GM12878 (cell line): ENCODE data around the gene CMTM1. TPM values are rescaled to one million over a fixed set of nuclear protein-coding genes. Genes with fewer than 3 reads are reported as not detected.

Experiments used
- ATAC-seq: fragments of 200-7000 bp; cut with Tn5 transposase; 3 replicates; pipeline ENCODE4 v1.9.1; 2020; ENCODE audit warnings: mild to moderate bottlenecking, moderate library complexity
- BruUV-seq: library from RNA; stranded (reverse); fragments of 400-500 nt; replicated peaks from 2 replicates; lab custom pipeline; 2021; lab: Mats Ljungman, UMichigan
- CTCF ChIA-PET: fragments of 300-600 bp; sonication (Branson Sonifier 250); formaldehyde crosslinking; extraction: SDS; loops from one replicate; lab custom pipeline; 2021; ENCODE audit warnings: inconsistent platforms; lab: Yijun Ruan, JAX
- POLR2A ChIA-PET: fragments of 350-600 bp; formaldehyde crosslinking; extraction: SDS; loops from one replicate; lab custom pipeline; 2021; ENCODE audit warnings: inconsistent platforms; lab: Charles Lee
- RAD21 ChIA-PET: fragments of 300-600 bp; sonication (Branson Sonifier 250); formaldehyde crosslinking; loops from one replicate; lab custom pipeline; 2023; ENCODE audit warnings: antibody characterized with exemption; ENCODE audit not compliant: unreplicated experiment; lab: Charles Lee
- SMC1A ChIA-PET: fragments of 300-600 bp; sonication (Branson Sonifier 250); formaldehyde crosslinking; loops from one replicate; lab custom pipeline; 2023; ENCODE audit not compliant: unreplicated experiment, uncharacterized antibody; lab: Charles Lee
- DNase-seq: peaks from one replicate; pipeline ENCODE4 v3.0.0-alpha.2; 2011; ENCODE audit warnings: low read depth, low spot score
- FAIRE-seq: peaks from 3 replicates; lab custom pipeline; 2011; peaks lifted over from hg19 to GRCh38; lab: Jason Lieb, UNC
- H2AFZ ChIP-seq: 2 replicates; pipeline ENCODE4 v1.6.0; 2011; ENCODE audit warnings: low read depth, low read length, control low read depth; ENCODE audit not compliant: control insufficient read depth
- H3K27ac ChIP-seq: 2 replicates; pipeline ENCODE4 v1.5.1; 2011; ENCODE audit warnings: control low read depth; ENCODE audit not compliant: control insufficient read depth, insufficient read depth
- H3K27me3 ChIP-seq, 2 experiments: replicated peaks in 1 of 2; 2 replicates each; pipeline versions ENCODE4 v1.6.0 to v1.6.1; 2011; ENCODE audit warnings: low read length in 1 of 2; ENCODE audit not compliant: control insufficient read depth in 2 of 2, insufficient read depth in 2 of 2
- H3K36me3 ChIP-seq, 2 experiments: 2 replicates each; pipeline ENCODE4 v1.5.1; 2011; ENCODE audit warnings: low read length in 1 of 2; ENCODE audit not compliant: control insufficient read depth in 2 of 2, insufficient read depth in 2 of 2
- H3K4me1 ChIP-seq: 2 replicates; pipeline ENCODE4 v1.6.1; 2011; ENCODE audit warnings: mild to moderate bottlenecking, low read length, moderate library complexity, mixed read lengths; ENCODE audit not compliant: control insufficient read depth, insufficient read depth
- H3K4me2 ChIP-seq: 2 replicates; pipeline ENCODE4 v1.6.0; 2011; ENCODE audit warnings: control low read depth; ENCODE audit not compliant: control insufficient read depth, insufficient read depth
- H3K4me3 ChIP-seq: fragments of 200-600 bp; sonication (generic); 2 replicates; pipeline ENCODE4 v1.5.1; 2016
- H3K79me2 ChIP-seq: 2 replicates; pipeline ENCODE4 v1.6.0; 2011; ENCODE audit warnings: low read length; ENCODE audit not compliant: control insufficient read depth, insufficient read depth
- H3K9ac ChIP-seq: 2 replicates; pipeline ENCODE4 v1.8.0; 2011; ENCODE audit warnings: low read length, control low read depth, mixed read lengths; ENCODE audit not compliant: control insufficient read depth, insufficient read depth
- H3K9me3 ChIP-seq: replicated peaks from 3 replicates; pipeline ENCODE4 v1.5.1; 2011; ENCODE audit warnings: mild to moderate bottlenecking, low read length; ENCODE audit not compliant: control insufficient read depth, insufficient read depth
- H4K20me1 ChIP-seq: 2 replicates; pipeline ENCODE4 v1.6.0; 2011; ENCODE audit not compliant: control insufficient read depth, insufficient read depth
- ASH2L ChIP-seq: fragments of 300-600, 200-600 bp; sonication (generic); IDR thresholded peaks from 2 replicates; pipeline ENCODE4 v1.6.1; 2017; ENCODE audit warnings: low read depth, mild to moderate bottlenecking, borderline replicate concordance
- BHLHE40 ChIP-seq, 2 experiments: fragments of 450-650 bp in 1 of 2; IDR thresholded peaks; 2 replicates each; pipeline ENCODE4 v1.6.1; 2011 to 2017; ENCODE audit warnings: low read depth in 2 of 2, borderline replicate concordance in 1 of 2, improper control_type of control experiment in 1 of 2, low read length in 1 of 2, mild to moderate bottlenecking in 1 of 2
- CBX5 ChIP-seq: sonication (generic); IDR thresholded peaks from 2 replicates; pipeline ENCODE4 v1.6.1; 2016; ENCODE audit warnings: low read depth, moderate library complexity, mild to moderate bottlenecking, inconsistent platforms
- CREB1 ChIP-seq: IDR thresholded peaks from 2 replicates; pipeline ENCODE4 v1.6.1; 2012; ENCODE audit warnings: low read depth, mild to moderate bottlenecking, inconsistent platforms
- EZH2 ChIP-seq: IDR thresholded peaks from 2 replicates; pipeline ENCODE4 v1.6.1; 2012; ENCODE audit warnings: low read depth, mild to moderate bottlenecking, control low read depth, inconsistent platforms, low read length, borderline replicate concordance; ENCODE audit not compliant: control insufficient read depth
- REST ChIP-seq: IDR thresholded peaks from 2 replicates; pipeline ENCODE4 v1.6.1; 2012; ENCODE audit warnings: mild to moderate bottlenecking, low read depth, low read length
- SUZ12 ChIP-seq: fragments of 200-600 bp; sonication (generic); IDR thresholded peaks from one replicate; pipeline ENCODE4 v1.6.1; 2018; ENCODE audit warnings: antibody characterized with exemption, mild to moderate bottlenecking; ENCODE audit not compliant: unreplicated experiment
- WGBS: methylation state at CpG from one replicate; pipeline ENCODE4 v1.1.6; 2016; ENCODE audit warnings: low lambda C conversion rate; ENCODE audit not compliant: insufficient replicate concordance, insufficient coverage; ENCODE audit errors: missing lambda C conversion rate; 5-methylcytosine and 5-hydroxymethylcytosine counted together
- in situ Hi-C: fragments of 300-500 bp; cut with MboI; formaldehyde crosslinking; loops from 9 replicates; pipeline ENCODE4 v1.14.3; 2018; ENCODE audit warnings: mixed read lengths
- intact Hi-C: fragments of 100-400 bp; cut with micrococcal nuclease; formaldehyde crosslinking; loops from one replicate; pipeline ENCODE4 v1.14.2; 2022; ENCODE audit not compliant: unreplicated experiment
- polyA plus RNA-seq, 11 experiments: library from polyadenylated mRNA; depleted of rRNA in 4 of 11; unstranded in 6 of 11; stranded (reverse) in 5 of 11; fragments of >200 nt; fragmentation: Nextera tagmentation in 4 of 11; fragmentation: Illumina TruSeq in 1 of 11; extraction: Ambion mirVana in 4 of 11; extraction: Trizol in 1 of 11; gene quantifications; 1 replicate in 1 of 11; 2 replicates in 10 of 11; pipeline versions ENCODE4 v1.2.1 to v1.2.3, GENCODE V29; 2011 to 2016; ENCODE audit warnings: inconsistent platforms in 2 of 11, missing spikeins in 2 of 11, low read depth in 1 of 11
- total RNA-seq, 4 experiments: library from RNA; depleted of rRNA in 3 of 4; stranded (reverse); fragments of >200 nt in 3 of 4; fragmentation: Illumina TruSeq in 1 of 4; extraction: Trizol in 1 of 4; gene quantifications; 2 replicates each; pipeline versions ENCODE4 v1.2.1 to v1.2.3, GENCODE V29; 2013 to 2021

CMTM1 gene
- total and polyA plus RNA-seq, 10 of the 15 experiments (the other 5 are each of a cell fraction or from before 2014, with no cell fraction given) = 0.09 to 3.0 (median 1.4) TPM; not detected in 2

GRCh38 chr16:66578651-66579531 lies 12.7 kb downstream of the CMTM1 start, which contains the start of gene CMTM2:
TSS of gene CMTM2 (plus strand) at chr16:66579463. CDS start at chr16:66579608, 145 bp downstream.
- SMC1A ChIA-PET = interaction anchor here (0.7 to 1.2 kb wide), 2 partner anchors 15 to 25 kb away, joined by 3 to 4 read pairs; no protein-coding TSS in a partner anchor
- H3K4me2 ChIP-seq = peak within 1 kb of the TSS; percentile 15; the same call in 1 of the 2 replicates
- TF ChIP-seq SUZ12 (peak; percentile 60), CREB1 (no peak), REST (no peak), BHLHE40 (IDR thresholded peaks at IDR 0.05; ENCODE audit: borderline replicate concordance in 1 of 2, low read depth in 2 of 2, low read length in 1 of 2) (peak in 1 of 2 experiments; percentile 23; a peak in 1 of 4 replicates), ASH2L (no peak), EZH2 (0 out of 2 replicates have a peak, but pooled peaks have one; percentile 56), CBX5 (no peak)
- H3K9me3 ChIP-seq = no peaks in the 10 kb centered on the region
- POLR2A ChIA-PET = no interaction called here
- no peak within 1 kb of the TSS for H3K4me3 ChIP-seq
- WGBS = 23% methylated on average over 77 of the region's 77 CpGs
- no peaks in the 10 kb centered on the region for H3K79me2 ChIP-seq
- H4K20me1 ChIP-seq = no peaks in the 10 kb centered on the region
- no peak for DNase-seq
- RAD21 ChIA-PET = no interaction called here
- CTCF ChIA-PET = no interaction called here
- H3K36me3 ChIP-seq = no peaks in the 10 kb centered on the region
- H2AFZ ChIP-seq = no peak within 1 kb of the TSS
- H3K9ac ChIP-seq = no peak within 1 kb of the TSS
- ATAC-seq = peak; percentile 33; the same call in 2 of the 3 replicates
- peaks cover 7 to 13% of the 10 kb centered on the region in 2 experiments for H3K27me3 ChIP-seq
- FAIRE-seq = no peak
- no TSS peak for BruUV-seq
- H3K27ac ChIP-seq = no peak within 1 kb of the TSS
- intact Hi-C loops (no loop called here), in situ Hi-C loops (no loop called here)
- peaks cover 3% of the 10 kb centered on the region; the same call in 1 of the 2 replicates for H3K4me1 ChIP-seq
